HCT116 (cell line): ENCODE measurements around the gene CCDC69. TPM values are rescaled to one million over a fixed set of nuclear protein-coding genes. Genes with fewer than 3 reads are reported as not detected.

Source experiments
- ATAC-seq: fragments of 200-7000 bp; cut with Tn5 transposase; 2 replicates; pipeline ENCODE4 v1.9.1; 2020; ENCODE audit warnings: mild to moderate bottlenecking, moderate library complexity
- BruUV-seq: library from RNA; stranded (reverse); fragments of 400-500 nt; replicated peaks from 2 replicates; lab custom pipeline; 2021; lab: Mats Ljungman, UMichigan
- CTCF ChIA-PET: fragments of 300-600 bp; sonication (Branson Sonifier 250); formaldehyde crosslinking; loops from one replicate; lab custom pipeline; 2021; ENCODE audit warnings: antibody characterized with exemption; lab: Charles Lee
- POLR2A ChIA-PET: fragments of 300-600, 350-600 bp; sonication (Branson Sonifier 250); formaldehyde crosslinking; loops from one replicate; lab custom pipeline; 2021; ENCODE audit warnings: antibody characterized with exemption; lab: Charles Lee
- RAD21 ChIA-PET, 2 experiments: fragments of 300-600 bp; sonication (Branson Sonifier 250); formaldehyde crosslinking; loops; one replicate each; lab custom pipeline; 2023; ENCODE audit warnings: low total read pairs in 2 of 2; ENCODE audit not compliant: uncharacterized antibody in 2 of 2, unreplicated experiment in 2 of 2, low non-redundant PET in 1 of 2; lab: Charles Lee
- DNase-seq: peaks from one replicate; pipeline ENCODE4 v3.0.0-alpha.2; 2010; ENCODE audit warnings: low read depth, low spot score
- H2AFZ ChIP-seq: fragments of 200-600 bp; shearing (Covaris generic), sonication (generic); 2 replicates; pipeline ENCODE4 v1.6.1; 2017; ENCODE audit warnings: low read depth, mixed run types, mixed read lengths, antibody characterized with exemption, low read length; ENCODE audit not compliant: poor library complexity, severe bottlenecking
- H3K27ac ChIP-seq: 2 replicates; pipeline ENCODE4 v1.5.1; 2012; ENCODE audit warnings: low read depth, low read length
- H3K27me3 ChIP-seq: fragments of 200-600 bp; sonication (generic); 2 replicates; pipeline ENCODE4 v1.6.1; 2016; ENCODE audit warnings: mixed run types, low read length, mixed read lengths; ENCODE audit not compliant: insufficient read depth
- H3K36me3 ChIP-seq, 2 experiments: fragments of 200-500 bp in 1 of 2; fragments of 200-600 bp in 1 of 2; sonication (Bioruptor generic) in 1 of 2; sonication (generic) in 1 of 2; 2 replicates each; pipeline versions ENCODE4 v1.5.1 to v1.6.1; 2014 to 2016; ENCODE audit warnings: low read length in 2 of 2, inconsistent platforms in 1 of 2, mixed read lengths in 1 of 2, mixed run types in 1 of 2; ENCODE audit not compliant: insufficient read depth in 2 of 2, control insufficient read depth in 1 of 2
- H3K4me1 ChIP-seq, 2 experiments: fragments of 200-600 bp in 1 of 2; sonication (generic) in 1 of 2; 2 replicates each; pipeline versions ENCODE4 v1.5.1 to v1.6.1; 2012 to 2017; ENCODE audit warnings: low read length in 2 of 2, inconsistent platforms in 1 of 2, mild to moderate bottlenecking in 1 of 2, mixed read lengths in 1 of 2, mixed run types in 1 of 2, moderate library complexity in 1 of 2; ENCODE audit not compliant: insufficient read depth in 2 of 2, control insufficient read depth in 1 of 2
- H3K4me2 ChIP-seq: fragments of 200-600 bp; sonication (generic); 2 replicates; pipeline ENCODE4 v1.6.1; 2017; ENCODE audit warnings: mixed run types, low read length, mixed read lengths
- H3K4me3 ChIP-seq, 2 experiments: fragments of 200-600 bp in 1 of 2; sonication (generic) in 1 of 2; replicated peaks in 1 of 2; 2 replicates each; pipeline ENCODE4 v1.5.1; 2011 to 2016; ENCODE audit warnings: low read length in 2 of 2, control low read depth in 1 of 2, low read depth in 1 of 2, mild to moderate bottlenecking in 1 of 2, mixed read lengths in 1 of 2, mixed run types in 1 of 2
- H3K79me2 ChIP-seq: fragments of 200-600 bp; sonication (generic); 2 replicates; pipeline ENCODE4 v1.6.1; 2017; ENCODE audit warnings: mild to moderate bottlenecking, mixed run types, low read length, moderate library complexity, mixed read lengths; ENCODE audit not compliant: insufficient read depth
- H3K9ac ChIP-seq: fragments of 200-600 bp; sonication (generic); 2 replicates; pipeline ENCODE4 v1.6.1; 2016; ENCODE audit warnings: low read length, mixed read lengths
- H3K9me2 ChIP-seq: fragments of 200-600 bp; sonication (generic), shearing (Covaris generic); 2 replicates; pipeline ENCODE4 v1.6.1; 2017; ENCODE audit warnings: mixed run types, mild to moderate bottlenecking, moderate library complexity; ENCODE audit not compliant: insufficient read depth
- H3K9me3 ChIP-seq, 2 experiments: fragments of 200-500 bp in 1 of 2; fragments of 200-600 bp in 1 of 2; sonication (Bioruptor generic) in 1 of 2; sonication (generic) in 1 of 2; 2 replicates each; pipeline ENCODE4 v1.6.1; 2014 to 2017; ENCODE audit warnings: low read length in 2 of 2, mixed read lengths in 2 of 2, inconsistent platforms in 1 of 2, low read depth in 1 of 2, mild to moderate bottlenecking in 1 of 2, mixed run types in 1 of 2, moderate library complexity in 1 of 2; ENCODE audit not compliant: control insufficient read depth in 1 of 2, insufficient read depth in 1 of 2
- H4K20me1 ChIP-seq: fragments of 200-600 bp; sonication (generic), shearing (Covaris generic); 2 replicates; pipeline ENCODE4 v1.6.1; 2017; ENCODE audit warnings: mixed run types, mild to moderate bottlenecking, moderate library complexity; ENCODE audit not compliant: insufficient read depth
- CBX3 ChIP-seq: IDR thresholded peaks from 2 replicates; pipeline ENCODE4 v1.6.1; 2012; ENCODE audit warnings: low read depth
- ELF1 ChIP-seq: IDR thresholded peaks from 2 replicates; pipeline ENCODE4 v1.6.1; 2012; ENCODE audit warnings: low read depth, borderline replicate concordance
- EZH2 ChIP-seq: fragments of 200-600 bp; sonication (generic); IDR thresholded peaks from 2 replicates; pipeline ENCODE4 v1.6.1; 2017; ENCODE audit warnings: antibody characterized with exemption, mixed run types
- EZH2phosphoT487 ChIP-seq: fragments of 200-600 bp; IDR thresholded peaks from 2 replicates; pipeline ENCODE4 v1.6.1; 2018; ENCODE audit warnings: antibody characterized with exemption, borderline replicate concordance
- JUND ChIP-seq: IDR thresholded peaks from 2 replicates; pipeline ENCODE4 v1.6.1; 2012
- POLR2A ChIP-seq: IDR thresholded peaks from 2 replicates; pipeline ENCODE4 v1.7.0; 2011; ENCODE audit warnings: borderline replicate concordance; ENCODE audit not compliant: insufficient read depth, insufficient read length; ENCODE audit errors: extremely low read depth
- POLR2AphosphoS5 ChIP-seq: IDR thresholded peaks from 2 replicates; pipeline ENCODE4 v1.6.1; 2011; ENCODE audit warnings: mild to moderate bottlenecking, low read depth, low read length, moderate library complexity
- SRF ChIP-seq: IDR thresholded peaks from 2 replicates; pipeline ENCODE4 v1.6.1; 2012; ENCODE audit warnings: low read depth
- TCF7L2 ChIP-seq: IDR thresholded peaks from 2 replicates; pipeline ENCODE4 v1.7.0; 2011; ENCODE audit warnings: borderline replicate concordance, inconsistent platforms; ENCODE audit not compliant: insufficient read depth, insufficient read length; ENCODE audit errors: extremely low read depth
- intact Hi-C: fragments of 100-400 bp; cut with micrococcal nuclease; formaldehyde crosslinking; loops from 2 replicates; pipeline ENCODE4 v1.10.0; 2022
- total RNA-seq: library from RNA; stranded (reverse); gene quantifications from one replicate; pipeline ENCODE4 v1.2.1, GENCODE V29; 2021; ENCODE audit not compliant: unreplicated experiment
- TF ChIP-seq, protein P1 (sequence below): IDR thresholded peaks from 2 replicates; pipeline ENCODE4 v1.6.1; 2012; ENCODE audit warnings: low read depth
- TF ChIP-seq, protein P2 (sequence below): IDR thresholded peaks from 2 replicates; pipeline ENCODE4 v1.6.1; 2012

CCDC69 gene
- total RNA-seq, 1 experiment from 2014 or later, result 4.3 TPM

DNA sequence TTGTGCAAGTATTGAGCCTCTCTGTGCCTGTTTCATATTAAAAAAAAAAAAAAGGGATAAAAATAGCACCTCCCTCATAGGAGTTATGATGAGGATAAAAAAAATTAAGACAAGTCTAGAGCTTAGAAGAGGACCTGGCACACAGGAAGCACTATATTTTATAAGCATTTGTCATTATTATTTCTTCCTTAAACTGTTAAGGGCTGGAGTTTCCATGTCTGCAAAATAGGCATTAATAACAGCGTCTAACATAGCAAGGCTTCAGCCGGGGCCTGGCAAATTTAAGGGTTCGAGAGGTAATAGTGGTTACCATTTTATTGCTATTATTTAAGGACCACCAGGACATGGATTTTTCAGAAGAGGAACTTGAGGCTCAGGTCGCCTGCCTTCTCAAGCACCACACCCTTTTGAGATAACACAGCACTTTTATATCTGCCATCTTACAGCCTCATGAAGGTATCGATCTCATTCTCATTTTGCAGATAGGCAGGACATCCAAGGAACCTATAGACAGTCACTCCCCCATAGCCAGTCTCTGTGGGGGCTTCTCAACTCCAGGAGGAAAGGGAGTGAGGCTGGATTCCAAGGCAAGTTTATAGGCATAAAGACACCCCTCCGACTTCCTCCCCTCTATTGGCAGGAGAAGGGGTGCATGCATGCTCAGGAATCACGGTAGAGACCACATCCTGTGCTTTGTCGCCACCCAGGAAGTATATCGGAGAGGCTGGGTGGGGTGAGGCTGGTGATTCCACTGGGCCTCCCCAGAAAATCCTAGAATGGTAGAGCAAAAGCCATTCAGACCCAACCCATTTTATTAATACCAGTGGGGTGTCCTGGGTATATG lies 68.7 kb downstream of the CCDC69 start:
- H3K36me3 ChIP-seq, result no peaks in the 10 kb centered on the region
- ATAC-seq, result no peak
- ChIA-PET POLR2A (interaction anchor here (0.5 kb wide), 1 partner anchor 165 kb away, joined by 3 read pairs; no protein-coding TSS in a partner anchor), CTCF (no interaction called here), RAD21 (no interaction called here)
- no peak for DNase-seq
- H3K9ac ChIP-seq, result no peak overlapping the region
- no peak for TF ChIP-seq POLR2AphosphoS5
- no peak overlapping the region for H3K4me2 ChIP-seq
- peaks cover 11% of the 10 kb centered on the region; the same call in 1 of the 2 replicates for H3K79me2 ChIP-seq
- intact Hi-C loops, result no loop called here
- BruUV-seq, result TSS peak; percentile 5
- peaks cover 19 to 36% of the 10 kb centered on the region in 2 experiments for H3K4me1 ChIP-seq
- H4K20me1 ChIP-seq, result no peaks in the 10 kb centered on the region
- no peaks in the 10 kb centered on the region for H3K9me3 ChIP-seq
- no peaks in the 10 kb centered on the region for H3K27me3 ChIP-seq
- no peak overlapping the region for H2AFZ ChIP-seq
- no peak overlapping the region for H3K4me3 ChIP-seq
- H3K9me2 ChIP-seq, result no peaks in the 10 kb centered on the region
- H3K27ac ChIP-seq, result no peak overlapping the region

DNA sequence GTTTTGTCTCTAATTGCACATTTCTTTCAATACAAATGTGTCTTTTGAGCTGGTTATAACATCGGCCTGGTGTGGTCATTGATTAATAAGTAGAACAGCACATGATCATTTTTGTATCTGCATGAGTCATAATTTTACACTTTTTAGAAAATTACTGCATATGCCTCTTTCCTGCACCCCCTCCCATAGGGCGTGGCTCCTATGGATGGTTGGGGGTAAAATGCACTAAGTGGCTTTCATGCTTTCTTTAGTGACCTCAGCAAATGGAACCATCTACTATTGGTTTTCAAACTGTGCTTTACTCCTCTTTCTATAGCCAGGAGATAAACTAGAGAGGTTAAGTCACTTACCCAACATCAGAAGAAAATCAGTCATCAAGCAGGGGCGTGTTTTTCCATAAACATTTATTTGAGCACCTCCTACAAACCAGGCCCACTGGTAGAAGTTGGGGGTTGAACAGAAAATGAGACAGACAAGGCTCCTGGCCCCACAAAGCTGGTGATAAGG lies 70.1 kb downstream of the CCDC69 start:
- no TSS peak for BruUV-seq

More for the DNA sequence above, 70.1 kb downstream of the CCDC69 start:
- Histone ChIP-seq H3K27ac (no peak overlapping the region), H3K9ac (no peak overlapping the region), H4K20me1 (no peaks in the 10 kb centered on the region), H3K27me3 (no peaks in the 10 kb centered on the region), H3K9me3 (no peaks in the 10 kb centered on the region), H3K4me3 (no peak overlapping the region), H3K4me1 (peaks cover 18 to 34% of the 10 kb centered on the region in 2 experiments), H3K9me2 (no peaks in the 10 kb centered on the region), H3K79me2 (peaks cover 11% of the 10 kb centered on the region; the same call in 1 of the 2 replicates), H3K4me2 (no peak overlapping the region), H3K36me3 (no peaks in the 10 kb centered on the region), H2AFZ (no peak overlapping the region)
- no peak for TF ChIP-seq CBX3
- TF ChIP-seq EZH2phosphoT487, result no peak
- TF ChIP-seq TCF7L2, result no peak
- TF ChIP-seq JUND, result no peak
- TF ChIP-seq SRF, result no peak
- no peak for TF ChIP-seq EZH2
- TF ChIP-seq, protein P1, sequence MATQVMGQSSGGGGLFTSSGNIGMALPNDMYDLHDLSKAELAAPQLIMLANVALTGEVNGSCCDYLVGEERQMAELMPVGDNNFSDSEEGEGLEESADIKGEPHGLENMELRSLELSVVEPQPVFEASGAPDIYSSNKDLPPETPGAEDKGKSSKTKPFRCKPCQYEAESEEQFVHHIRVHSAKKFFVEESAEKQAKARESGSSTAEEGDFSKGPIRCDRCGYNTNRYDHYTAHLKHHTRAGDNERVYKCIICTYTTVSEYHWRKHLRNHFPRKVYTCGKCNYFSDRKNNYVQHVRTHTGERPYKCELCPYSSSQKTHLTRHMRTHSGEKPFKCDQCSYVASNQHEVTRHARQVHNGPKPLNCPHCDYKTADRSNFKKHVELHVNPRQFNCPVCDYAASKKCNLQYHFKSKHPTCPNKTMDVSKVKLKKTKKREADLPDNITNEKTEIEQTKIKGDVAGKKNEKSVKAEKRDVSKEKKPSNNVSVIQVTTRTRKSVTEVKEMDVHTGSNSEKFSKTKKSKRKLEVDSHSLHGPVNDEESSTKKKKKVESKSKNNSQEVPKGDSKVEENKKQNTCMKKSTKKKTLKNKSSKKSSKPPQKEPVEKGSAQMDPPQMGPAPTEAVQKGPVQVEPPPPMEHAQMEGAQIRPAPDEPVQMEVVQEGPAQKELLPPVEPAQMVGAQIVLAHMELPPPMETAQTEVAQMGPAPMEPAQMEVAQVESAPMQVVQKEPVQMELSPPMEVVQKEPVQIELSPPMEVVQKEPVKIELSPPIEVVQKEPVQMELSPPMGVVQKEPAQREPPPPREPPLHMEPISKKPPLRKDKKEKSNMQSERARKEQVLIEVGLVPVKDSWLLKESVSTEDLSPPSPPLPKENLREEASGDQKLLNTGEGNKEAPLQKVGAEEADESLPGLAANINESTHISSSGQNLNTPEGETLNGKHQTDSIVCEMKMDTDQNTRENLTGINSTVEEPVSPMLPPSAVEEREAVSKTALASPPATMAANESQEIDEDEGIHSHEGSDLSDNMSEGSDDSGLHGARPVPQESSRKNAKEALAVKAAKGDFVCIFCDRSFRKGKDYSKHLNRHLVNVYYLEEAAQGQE, result no peak
- no peak for TF ChIP-seq POLR2A
- no peak for TF ChIP-seq ELF1
- TF ChIP-seq, protein P2, sequence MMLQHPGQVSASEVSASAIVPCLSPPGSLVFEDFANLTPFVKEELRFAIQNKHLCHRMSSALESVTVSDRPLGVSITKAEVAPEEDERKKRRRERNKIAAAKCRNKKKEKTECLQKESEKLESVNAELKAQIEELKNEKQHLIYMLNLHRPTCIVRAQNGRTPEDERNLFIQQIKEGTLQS, result no peak
- intact Hi-C loops, result no loop called here
- POLR2A ChIA-PET, result no interaction called here
- RAD21 ChIA-PET, result no interaction called here
- ATAC-seq, result no peak
- CTCF ChIA-PET, result interaction anchor here (1.0 kb wide), 1 partner anchor 11 kb away, joined by 3 read pairs; no protein-coding TSS in a partner anchor
- no peak for DNase-seq
